Measurements from ENCODE around the gene APOL5.

APOL5 gene

GRCh38 chr22:35739931-35740380, 22.3 kb downstream of the APOL5 start:
- no peak for DNase-seq (ENCODE audit: low read depth in 2 of 3, low spot score in 2 of 3)

- DNase-seq (ENCODE audit: low read depth in 2 of 3, low spot score in 2 of 3), result no peak
These were observed 22.9 kb downstream of the APOL5 start for GRCh38 chr22:35740616-35741015.

GRCh38 chr22:35742342-35743100, 24.8 kb downstream of the APOL5 start:
- no peak for DNase-seq (ENCODE audit: low read depth in 2 of 3, low spot score in 2 of 3)

GRCh38 chr22:35743326-35743860, 25.7 kb downstream of the APOL5 start:
- no peak for DNase-seq (ENCODE audit: low read depth in 2 of 3, low spot score in 2 of 3)

GRCh38 chr22:35746248-35746647, 28.6 kb downstream of the APOL5 start:
- DNase-seq (ENCODE audit: low read depth in 2 of 3, low spot score in 2 of 3), result no peak

GRCh38 chr22:35746946-35747703, 29.5 kb downstream of the APOL5 start:
- no peak for DNase-seq (ENCODE audit: low read depth in 2 of 3, low spot score in 2 of 3)

GRCh38 chr22:35749808-35750207, 32.1 kb downstream of the APOL5 start:
- DNase-seq (ENCODE audit: low read depth in 2 of 3, low spot score in 2 of 3), result no peak

GRCh38 chr22:35752006-35752862, 34.6 kb downstream of the APOL5 start:
- no peak for DNase-seq (ENCODE audit: low read depth in 2 of 3, low spot score in 2 of 3)

GRCh38 chr22:35752863-35753189, 35.2 kb downstream of the APOL5 start:
- no peak for DNase-seq (ENCODE audit: low read depth in 2 of 3, low spot score in 2 of 3)

- DNase-seq (ENCODE audit: low read depth in 2 of 3, low spot score in 2 of 3), result no peak
These were observed 37.1 kb downstream of the APOL5 start for GRCh38 chr22:35754761-35755160.

GRCh38 chr22:35756722-35757121, 39.0 kb downstream of the APOL5 start:
- DNase-seq (ENCODE audit: low read depth in 2 of 3, low spot score in 2 of 3), result no peak

- no peak for DNase-seq (ENCODE audit: low read depth in 2 of 3, low spot score in 2 of 3)
These were observed 40.7 kb downstream of the APOL5 start for GRCh38 chr22:35758394-35758793.

- DNase-seq (ENCODE audit: low read depth in 2 of 3, low spot score in 2 of 3), result no peak
These were observed 43.4 kb downstream of the APOL5 start for GRCh38 chr22:35761037-35761436.

GRCh38 chr22:35766654-35767580, 49.2 kb downstream of the APOL5 start:
- no peak for DNase-seq (ENCODE audit: low read depth in 2 of 3, low spot score in 2 of 3)

- DNase-seq (ENCODE audit: low read depth in 2 of 3, low spot score in 2 of 3), result no peak
These were observed 52.3 kb downstream of the APOL5 start for GRCh38 chr22:35769974-35770373.

GRCh38 chr22:35775339-35775738, 57.7 kb downstream of the APOL5 start:
- DNase-seq (ENCODE audit: low read depth in 2 of 3, low spot score in 2 of 3), result no peak

- DNase-seq (ENCODE audit: low read depth in 2 of 3, low spot score in 2 of 3), result no peak
These were observed 59.8 kb downstream of the APOL5 start for GRCh38 chr22:35777335-35777975.

All from activated CD8-positive, alpha-beta memory T cell treated with anti-CD3 and anti-CD28 coated beads for 48 hours (primary cell).